BLaER1 (cell line): ENCODE results near the gene AUTS2.

Experiments used
- H3K27ac ChIP-seq: shearing (Covaris generic); formaldehyde crosslinking; 2 replicates; pipeline ENCODE4 v1.8.1; 2022
- H3K27me3 ChIP-seq: shearing (Covaris generic); formaldehyde crosslinking; 2 replicates; pipeline ENCODE4 v1.8.1; 2022
- H3K36me3 ChIP-seq: shearing (Covaris generic); formaldehyde crosslinking; 2 replicates; pipeline ENCODE4 v1.8.1; 2022
- H3K4me1 ChIP-seq: shearing (Covaris generic); formaldehyde crosslinking; 2 replicates; pipeline ENCODE4 v1.8.1; 2022
- H3K4me2 ChIP-seq: shearing (Covaris generic); formaldehyde crosslinking; 2 replicates; pipeline ENCODE4 v1.8.1; 2022
- H3K4me3 ChIP-seq: shearing (Covaris generic); formaldehyde crosslinking; 2 replicates; pipeline ENCODE4 v1.8.1; 2022
- H3K9ac ChIP-seq: shearing (Covaris generic); formaldehyde crosslinking; 2 replicates; pipeline ENCODE4 v1.8.1; 2022
- H3K9me3 ChIP-seq: shearing (Covaris generic); formaldehyde crosslinking; 2 replicates; pipeline ENCODE4 v1.8.1; 2022
- H4K20me1 ChIP-seq: shearing (Covaris generic); formaldehyde crosslinking; 2 replicates; pipeline ENCODE4 v1.8.1; 2022
- Cebpa-rat ChIP-seq: shearing (Covaris generic); IDR thresholded peaks from 2 replicates; pipeline ENCODE4 v1.8.1; 2022

Gene AUTS2

DNA sequence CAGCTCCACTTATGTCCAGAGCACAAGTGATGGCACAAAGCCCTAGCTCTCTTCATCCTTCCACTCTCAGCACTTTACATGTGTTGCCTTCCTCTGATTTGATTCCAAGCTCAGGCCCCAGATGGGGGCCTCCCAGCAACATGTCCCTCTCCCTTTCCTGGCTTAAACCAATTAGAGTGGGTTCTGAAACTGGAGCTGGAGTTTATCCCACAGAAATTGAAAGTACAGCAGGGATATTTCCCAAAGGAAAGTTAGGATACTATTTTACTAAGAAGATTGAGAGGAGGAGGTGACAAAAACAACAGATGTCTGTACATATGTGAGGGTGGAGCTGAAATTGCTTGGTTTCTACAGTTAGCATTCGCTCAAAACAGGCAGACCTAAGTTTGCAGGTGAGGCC, 724.6 kb downstream of the AUTS2 start:
- no peak overlapping the region for H3K9ac ChIP-seq
- no peaks in the 10 kb centered on the region for H4K20me1 ChIP-seq
- H3K9me3 ChIP-seq: no peaks in the 10 kb centered on the region
- no peaks in the 10 kb centered on the region for H3K36me3 ChIP-seq
- no peak overlapping the region for H3K4me2 ChIP-seq
- H3K27me3 ChIP-seq: no peaks in the 10 kb centered on the region
- TF ChIP-seq Cebpa-rat: no peak
- H3K4me1 ChIP-seq: no peaks in the 10 kb centered on the region
- no peak overlapping the region for H3K27ac ChIP-seq
- H3K4me3 ChIP-seq: no peak overlapping the region

DNA sequence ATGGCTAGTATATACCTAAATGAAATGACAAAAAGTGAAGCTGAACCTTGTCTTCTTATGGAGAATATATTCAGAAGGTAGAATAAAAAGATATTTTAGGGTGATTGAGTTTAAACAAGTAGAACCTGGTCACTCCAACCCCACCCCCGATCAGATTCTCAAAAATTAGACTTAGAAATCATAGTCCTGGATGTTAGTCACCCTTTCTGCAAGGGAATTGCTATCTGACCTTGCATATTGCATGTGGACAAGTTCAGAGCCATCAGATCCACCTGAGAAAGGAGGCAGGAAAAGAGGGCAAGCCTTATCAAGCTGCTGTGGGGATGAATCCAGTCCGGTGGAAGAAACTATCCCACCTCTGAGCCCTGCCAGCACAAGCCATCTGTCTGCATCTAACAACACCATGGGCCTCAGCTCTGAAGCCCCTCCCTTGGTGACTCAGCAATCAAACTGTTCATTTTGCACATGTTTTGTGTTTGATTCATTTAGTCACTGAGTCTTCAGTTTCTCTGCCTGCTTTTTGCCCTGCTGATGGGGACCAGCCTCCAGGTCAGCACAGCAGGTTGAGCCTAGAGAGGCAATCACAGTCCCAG, 727.3 kb downstream of the AUTS2 start:
- Histone ChIP-seq H3K36me3 (no peaks in the 10 kb centered on the region), H3K27me3 (no peaks in the 10 kb centered on the region), H3K4me2 (no peak overlapping the region), H4K20me1 (no peaks in the 10 kb centered on the region), H3K4me3 (no peak overlapping the region), H3K9ac (no peak overlapping the region), H3K4me1 (no peaks in the 10 kb centered on the region), H3K27ac (no peak overlapping the region), H3K9me3 (no peaks in the 10 kb centered on the region; the same call in 1 of the 2 replicates)
- no peak for TF ChIP-seq Cebpa-rat

DNA sequence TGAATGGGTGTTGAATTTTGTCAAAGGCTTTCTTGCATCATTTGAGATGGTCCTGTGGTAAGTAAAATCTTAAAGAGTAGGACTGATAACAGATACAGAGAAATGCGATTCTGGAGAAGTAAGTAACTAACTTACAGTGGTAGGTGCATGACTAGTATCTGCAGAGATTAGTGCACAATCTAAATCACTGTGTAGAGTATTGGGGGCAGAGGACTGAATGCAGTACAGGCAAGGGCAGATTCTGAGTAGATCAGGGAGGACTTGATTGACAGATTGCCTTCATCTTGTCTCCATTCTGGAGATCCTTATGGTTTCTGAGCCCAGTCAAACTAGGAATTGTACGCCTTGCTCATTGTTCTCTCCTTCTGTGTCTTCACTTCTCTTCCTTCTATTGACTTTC, 736.0 kb downstream of the AUTS2 start:
- Histone ChIP-seq H3K27ac (0 out of 2 replicates have a peak overlapping the region, but pooled peaks have one; percentile 66), H3K27me3 (no peaks in the 10 kb centered on the region), H3K36me3 (no peaks in the 10 kb centered on the region), H3K4me2 (peak overlapping the region; percentile 74), H3K4me1 (peaks cover 29% of the 10 kb centered on the region), H3K9me3 (peaks cover 3% of the 10 kb centered on the region; the same call in 1 of the 2 replicates), H4K20me1 (no peaks in the 10 kb centered on the region), H3K9ac (no peak overlapping the region), H3K4me3 (no peak overlapping the region)
- TF ChIP-seq Cebpa-rat: no peak

DNA sequence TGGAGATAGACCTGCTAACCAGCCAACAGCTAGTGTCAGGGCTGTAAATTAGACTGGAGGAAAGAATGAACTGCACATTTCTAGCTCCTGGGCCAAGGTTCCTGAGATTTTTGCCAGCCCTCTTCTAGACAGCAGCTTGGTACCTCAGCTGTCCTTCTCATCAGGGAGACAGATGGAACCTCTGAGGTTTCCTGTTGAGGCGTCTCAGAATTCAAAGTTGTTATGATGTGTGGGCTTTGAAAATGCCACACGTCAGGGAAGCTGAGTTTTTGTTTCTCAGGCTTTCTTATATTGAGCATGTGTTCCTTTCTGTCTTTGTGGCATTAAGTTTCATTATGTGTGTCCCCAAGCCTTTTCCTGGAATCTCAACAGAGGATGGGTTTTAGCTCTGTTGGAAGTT, 736.6 kb downstream of the AUTS2 start:
- no peak for TF ChIP-seq Cebpa-rat
- Histone ChIP-seq H3K27ac (peak overlapping the region; percentile 66), H3K36me3 (no peaks in the 10 kb centered on the region), H3K4me2 (peak overlapping the region; percentile 74), H3K4me1 (peaks cover 29% of the 10 kb centered on the region), H3K27me3 (no peaks in the 10 kb centered on the region), H4K20me1 (no peaks in the 10 kb centered on the region), H3K9ac (peak overlapping the region; percentile 9; the same call in 1 of the 2 replicates), H3K9me3 (peaks cover 3% of the 10 kb centered on the region; the same call in 1 of the 2 replicates), H3K4me3 (no peak overlapping the region)

DNA sequence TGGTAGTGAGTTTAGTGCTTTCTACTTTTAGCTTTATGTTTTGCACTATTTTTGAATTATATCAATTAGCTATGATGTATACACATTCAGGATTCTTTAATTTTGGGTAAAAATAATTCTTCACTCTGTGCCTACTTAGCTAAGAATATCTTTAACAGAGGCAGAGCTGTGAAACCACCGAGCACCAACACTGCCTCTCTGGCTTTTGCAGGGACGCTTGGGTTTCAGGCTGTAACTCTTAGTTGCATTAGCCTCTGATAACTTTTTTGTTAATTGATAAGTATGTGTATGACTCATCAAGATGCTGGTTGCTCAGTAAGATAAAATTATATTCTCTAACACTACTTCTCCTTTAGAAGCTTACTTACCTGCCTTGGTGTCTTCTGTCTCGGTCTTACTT, 738.3 kb downstream of the AUTS2 start:
- no peaks in the 10 kb centered on the region for H3K36me3 ChIP-seq
- no peak overlapping the region for H3K4me2 ChIP-seq
- H3K4me3 ChIP-seq: no peak overlapping the region
- no peak overlapping the region for H3K9ac ChIP-seq
- H3K4me1 ChIP-seq: peaks cover 29% of the 10 kb centered on the region
- H3K27ac ChIP-seq: no peak overlapping the region
- no peaks in the 10 kb centered on the region for H3K27me3 ChIP-seq
- 0 out of 2 replicates have a peak, but pooled peaks cover 3% of the 10 kb centered on the region for H3K9me3 ChIP-seq
- H4K20me1 ChIP-seq: no peaks in the 10 kb centered on the region
- TF ChIP-seq Cebpa-rat: no peak

DNA sequence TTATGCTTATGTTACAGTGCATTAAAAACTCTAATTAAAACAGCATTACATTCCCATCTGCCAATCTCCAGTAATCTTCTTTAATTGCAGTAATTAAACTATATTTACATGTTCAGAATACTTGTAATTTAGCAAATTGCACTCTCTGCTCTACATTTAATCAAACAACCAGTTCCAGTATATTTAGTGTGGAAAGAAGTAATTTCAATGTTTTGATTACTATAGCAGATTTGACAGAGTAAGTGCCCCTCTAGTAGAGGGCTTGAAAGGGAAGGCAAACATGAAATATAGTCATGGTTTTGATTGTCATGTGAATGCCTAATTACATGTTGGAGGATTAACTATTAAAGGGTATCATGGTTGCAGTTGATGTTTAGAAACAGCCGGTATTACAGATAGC, 739.7 kb downstream of the AUTS2 start:
- Histone ChIP-seq H3K27ac (no peak overlapping the region), H3K27me3 (no peaks in the 10 kb centered on the region), H3K4me1 (peaks cover 29% of the 10 kb centered on the region), H3K4me3 (no peak overlapping the region), H3K4me2 (no peak overlapping the region), H3K9ac (no peak overlapping the region), H3K36me3 (no peaks in the 10 kb centered on the region), H3K9me3 (no peaks in the 10 kb centered on the region), H4K20me1 (no peaks in the 10 kb centered on the region)
- TF ChIP-seq Cebpa-rat: no peak

DNA sequence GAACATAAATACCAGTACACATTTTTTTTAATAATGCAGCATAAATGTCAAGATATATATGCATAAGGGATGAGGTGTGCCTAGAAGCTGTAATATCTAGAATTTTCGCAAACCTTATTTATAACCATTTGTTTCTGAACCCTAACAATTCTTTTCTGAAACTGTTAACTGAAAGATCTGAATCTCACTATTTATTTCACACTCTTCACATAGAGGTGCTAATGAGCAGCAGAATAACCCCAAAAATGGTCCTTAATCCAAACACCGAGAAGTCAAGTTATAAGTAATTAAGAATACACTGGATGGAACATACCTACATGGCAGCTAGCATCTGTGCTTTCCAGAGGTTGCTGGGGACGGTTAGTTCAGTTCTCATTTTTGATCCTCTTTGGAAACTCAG, 742.0 kb downstream of the AUTS2 start:
- Histone ChIP-seq H3K27ac (no peak overlapping the region), H3K36me3 (no peaks in the 10 kb centered on the region), H4K20me1 (no peaks in the 10 kb centered on the region), H3K4me3 (no peak overlapping the region), H3K9ac (no peak overlapping the region), H3K4me1 (peaks cover 16% of the 10 kb centered on the region), H3K4me2 (no peak overlapping the region), H3K9me3 (no peaks in the 10 kb centered on the region), H3K27me3 (no peaks in the 10 kb centered on the region)
- no peak for TF ChIP-seq Cebpa-rat

DNA sequence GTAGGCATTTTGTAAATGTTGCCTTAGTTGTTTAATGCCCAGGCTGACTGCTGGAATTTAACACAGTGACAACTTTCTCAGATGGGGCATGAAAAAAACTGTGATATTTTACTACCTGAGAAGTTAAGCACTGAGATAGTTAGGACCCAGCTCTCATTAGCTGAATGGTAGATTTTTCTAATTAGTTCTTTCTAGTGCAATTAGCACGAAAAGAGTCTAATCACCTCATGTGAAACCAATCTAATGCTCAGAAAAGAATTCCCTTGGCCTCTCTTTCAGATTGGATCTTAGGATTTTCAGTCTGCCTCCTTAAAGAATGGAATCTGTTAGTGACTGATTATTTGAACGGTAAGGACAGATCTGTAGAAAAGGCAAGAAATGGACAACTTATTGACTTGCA, 743.2 kb downstream of the AUTS2 start:
- TF ChIP-seq Cebpa-rat: no peak
- Histone ChIP-seq H3K4me1 (peaks cover 16% of the 10 kb centered on the region), H3K9ac (no peak overlapping the region), H4K20me1 (no peaks in the 10 kb centered on the region), H3K27ac (no peak overlapping the region), H3K4me3 (no peak overlapping the region), H3K9me3 (no peaks in the 10 kb centered on the region), H3K4me2 (no peak overlapping the region), H3K27me3 (no peaks in the 10 kb centered on the region), H3K36me3 (no peaks in the 10 kb centered on the region)

DNA sequence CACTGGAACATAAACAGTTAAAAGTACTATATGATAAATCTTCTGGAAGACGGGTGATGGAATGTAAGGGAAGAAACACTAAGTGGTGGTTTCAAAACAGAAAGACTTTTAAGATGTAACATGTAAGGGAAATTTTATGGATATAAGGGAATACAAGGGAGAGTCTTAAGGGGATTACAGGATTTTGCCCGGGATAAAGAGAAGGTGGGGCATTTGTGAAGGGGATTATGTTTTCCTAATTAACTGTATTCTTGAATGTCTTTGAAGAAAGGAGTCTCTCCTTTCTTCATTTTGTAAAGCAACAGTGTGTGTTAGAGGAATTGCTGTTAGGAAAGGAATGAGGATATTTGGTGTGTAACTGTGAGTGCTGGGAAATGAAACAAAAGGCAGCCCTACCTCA, 745.2 kb downstream of the AUTS2 start:
- H3K27ac ChIP-seq: no peak overlapping the region
- no peak overlapping the region for H3K9ac ChIP-seq
- H4K20me1 ChIP-seq: peaks cover 9% of the 10 kb centered on the region; the same call in 1 of the 2 replicates
- no peaks in the 10 kb centered on the region for H3K27me3 ChIP-seq
- H3K36me3 ChIP-seq: no peaks in the 10 kb centered on the region
- no peaks in the 10 kb centered on the region for H3K9me3 ChIP-seq
- peaks cover 36% of the 10 kb centered on the region for H3K4me1 ChIP-seq
- H3K4me2 ChIP-seq: no peak overlapping the region
- H3K4me3 ChIP-seq: no peak overlapping the region
- TF ChIP-seq Cebpa-rat: no peak

DNA sequence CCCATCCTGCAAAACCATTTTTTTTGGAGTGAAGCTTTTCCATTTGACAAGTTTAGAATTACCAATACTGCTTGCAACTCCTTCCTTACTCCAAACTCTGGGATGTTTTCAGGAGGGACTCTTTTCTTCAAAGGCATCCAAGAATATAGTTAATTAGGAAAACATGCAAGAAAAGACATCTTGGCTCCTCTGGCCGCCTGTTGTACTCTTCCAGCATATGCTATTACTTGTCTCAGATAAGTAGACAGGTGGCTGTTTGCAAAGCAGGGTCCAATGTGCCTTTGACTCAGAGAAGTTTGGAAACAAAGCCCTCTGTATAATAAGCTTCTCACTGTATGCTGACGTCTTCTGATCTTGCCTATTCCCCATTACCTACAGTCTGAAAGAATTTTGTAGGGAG, 746.5 kb downstream of the AUTS2 start:
- peaks cover 42% of the 10 kb centered on the region for H3K4me1 ChIP-seq
- H3K4me3 ChIP-seq: no peak overlapping the region
- TF ChIP-seq Cebpa-rat: no peak
- no peak overlapping the region for H3K9ac ChIP-seq
- no peak overlapping the region for H3K27ac ChIP-seq
- 0 out of 2 replicates have a peak, but pooled peaks cover under 1% of the 10 kb centered on the region for H3K9me3 ChIP-seq
- peaks cover 9% of the 10 kb centered on the region; the same call in 1 of the 2 replicates for H4K20me1 ChIP-seq
- H3K27me3 ChIP-seq: no peaks in the 10 kb centered on the region
- H3K4me2 ChIP-seq: no peak overlapping the region
- no peaks in the 10 kb centered on the region for H3K36me3 ChIP-seq
